ENCODE data around the gene BANK1. TPM values are rescaled to one million over a fixed set of nuclear protein-coding genes. Genes with fewer than 3 reads are reported as not detected.
"Not testable (repeated sequence)": the region's sequence is repeated elsewhere in the genome, so short reads cannot be mapped to it uniquely, and the experiment has no call there.

Gene BANK1
- total RNA-seq, 4 donors from 2014 or later, result 0.34 to 2.1 (median 0.89) TPM

- DNase-seq (ENCODE audit: low spot score in 2 of 2), result no peak
- Histone ChIP-seq H3K36me3 (no peaks in the 10 kb centered on the region), H3K4me1 (no peaks in the 10 kb centered on the region), H3K27me3 (no peaks in the 10 kb centered on the region), H3K4me3 (no peak overlapping the region), H3K9me3 (no peaks in the 10 kb centered on the region), H3K27ac (no peak overlapping the region)
- WGBS, result 80% methylated on average over 4 of the region's 4 CpGs
- no peak for TF ChIP-seq POLR2A (IDR thresholded peaks at IDR 0.05)
- no peak for TF ChIP-seq EP300 (IDR thresholded peaks at IDR 0.05)
- no peak for TF ChIP-seq CTCF (IDR thresholded peaks at IDR 0.05)
- no peak for TF ChIP-seq POLR2AphosphoS5 (IDR thresholded peaks at IDR 0.05)
These were observed 97.9 kb downstream of the BANK1 start for GRCh38 chr4:101888472-101888871.

- not testable (repeated sequence) for H3K4me3 ChIP-seq; H3K4me1 ChIP-seq; H3K36me3 ChIP-seq; H3K9me3 ChIP-seq; H3K27ac ChIP-seq; H3K27me3 ChIP-seq; DNase-seq (ENCODE audit: low spot score in 2 of 2)
- WGBS, result 83% methylated on average over 5 of the region's 5 CpGs
These were observed 115.0 kb downstream of the BANK1 start for GRCh38 chr4:101905527-101905926.

- no peak for DNase-seq (ENCODE audit: low spot score in 2 of 2)
- TF ChIP-seq POLR2A (IDR thresholded peaks at IDR 0.05), result no peak
- no peak for TF ChIP-seq EP300 (IDR thresholded peaks at IDR 0.05)
- no peak for TF ChIP-seq CTCF (IDR thresholded peaks at IDR 0.05)
- TF ChIP-seq POLR2AphosphoS5 (IDR thresholded peaks at IDR 0.05), result no peak
- 78% methylated on average over 4 of the region's 4 CpGs for WGBS
These were observed 120.3 kb downstream of the BANK1 start for GRCh38 chr4:101910786-101911373.

GRCh38 chr4:101911616-101912015, 121.1 kb downstream of the BANK1 start:
- Histone ChIP-seq H3K4me3 (no peak overlapping the region), H3K4me1 (no peaks in the 10 kb centered on the region), H3K36me3 (no peaks in the 10 kb centered on the region), H3K27ac (no peak overlapping the region), H3K9me3 (peaks cover 4% of the 10 kb centered on the region), H3K27me3 (no peaks in the 10 kb centered on the region)
- DNase-seq (ENCODE audit: low spot score in 2 of 2), result no peak
- TF ChIP-seq CTCF (IDR thresholded peaks at IDR 0.05), result no peak
- no peak for TF ChIP-seq EP300 (IDR thresholded peaks at IDR 0.05)
- TF ChIP-seq POLR2A (IDR thresholded peaks at IDR 0.05), result no peak
- TF ChIP-seq POLR2AphosphoS5 (IDR thresholded peaks at IDR 0.05), result no peak

More at GRCh38 chr4:101910786-101911373, 120.3 kb downstream of the BANK1 start:
- Histone ChIP-seq H3K4me1 (no peaks in the 10 kb centered on the region), H3K27me3 (no peaks in the 10 kb centered on the region), H3K36me3 (no peaks in the 10 kb centered on the region), H3K9me3 (peaks cover 4% of the 10 kb centered on the region), H3K4me3 (no peak overlapping the region), H3K27ac (no peak overlapping the region)

GRCh38 chr4:101914761-101915160, 124.2 kb downstream of the BANK1 start:
- DNase-seq (ENCODE audit: low spot score in 2 of 2), result no peak
- Histone ChIP-seq H3K27ac (no peak overlapping the region), H3K9me3 (peaks cover 4% of the 10 kb centered on the region), H3K4me1 (no peaks in the 10 kb centered on the region), H3K36me3 (no peaks in the 10 kb centered on the region), H3K4me3 (no peak overlapping the region), H3K27me3 (no peaks in the 10 kb centered on the region)
- no peak for TF ChIP-seq POLR2AphosphoS5 (IDR thresholded peaks at IDR 0.05)
- no peak for TF ChIP-seq EP300 (IDR thresholded peaks at IDR 0.05)
- no peak for TF ChIP-seq CTCF (IDR thresholded peaks at IDR 0.05)
- TF ChIP-seq POLR2A (IDR thresholded peaks at IDR 0.05), result no peak
